ENCODE data around the gene STX7.

Gene STX7

DNA sequence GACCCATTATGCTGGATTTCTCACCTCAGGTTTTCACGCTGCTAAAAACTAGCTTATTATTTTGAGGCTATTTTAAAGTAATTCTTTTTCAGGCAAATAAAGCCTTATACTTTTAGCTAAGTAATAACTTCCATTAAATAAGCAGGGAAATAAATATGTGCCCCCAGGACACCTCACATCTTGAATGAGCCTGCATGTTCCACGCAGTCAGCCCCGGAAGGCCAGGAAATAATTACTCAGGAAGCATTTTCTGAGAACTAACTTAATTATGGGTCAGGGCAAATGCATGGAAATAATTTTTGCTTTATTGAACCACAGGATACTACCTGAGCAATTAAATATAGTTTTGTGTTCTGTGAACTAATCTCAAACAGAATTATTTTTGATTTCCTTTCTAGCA lies 41.1 kb downstream of the STX7 start:
- Mint-ChIP-seq H3K36me3 (peaks cover 3% of the 10 kb centered on the region), H3K27me3 (no peaks in the 10 kb centered on the region), H3K27ac (no peak overlapping the region), H3K9me3 (ENCODE audit: low read depth) (no peaks in the 10 kb centered on the region), H3K4me1 (ENCODE audit: low read depth) (no peaks in the 10 kb centered on the region), H3K4me3 (no peak overlapping the region)

DNA sequence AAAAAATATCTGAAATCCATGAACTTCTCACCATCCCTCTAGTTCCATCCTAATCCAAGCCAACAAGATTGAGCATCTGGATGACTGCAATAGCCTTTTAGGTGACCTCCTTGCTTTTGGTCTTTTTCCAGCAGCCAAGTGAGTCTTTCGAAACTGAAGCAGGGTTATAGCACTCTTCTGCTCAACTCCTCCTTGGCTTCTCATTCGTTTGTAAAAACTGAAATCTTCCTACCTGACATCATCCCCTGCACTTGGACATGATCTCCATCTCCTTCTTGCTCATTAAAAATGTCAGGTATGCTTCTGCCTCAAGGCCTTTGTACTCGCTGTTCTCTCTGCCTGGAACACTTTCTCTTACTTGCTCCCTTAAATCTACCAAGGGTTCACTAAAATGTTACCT lies 46.0 kb downstream of the STX7 start:
- Mint-ChIP-seq H3K9me3 (ENCODE audit: low read depth) (no peaks in the 10 kb centered on the region), H3K4me3 (no peak overlapping the region), H3K36me3 (peaks cover 11% of the 10 kb centered on the region), H3K27me3 (no peaks in the 10 kb centered on the region), H3K27ac (no peak overlapping the region), H3K4me1 (ENCODE audit: low read depth) (no peaks in the 10 kb centered on the region)

GRCh38 chr6:132465530-132466485 lies 47.1 kb downstream of the STX7 start:
- no peaks in the 10 kb centered on the region for H3K27me3 Mint-ChIP-seq
- H3K4me3 Mint-ChIP-seq = no peak overlapping the region
- peaks cover 10% of the 10 kb centered on the region for H3K36me3 Mint-ChIP-seq
- H3K27ac Mint-ChIP-seq = no peak overlapping the region
- H3K9me3 Mint-ChIP-seq (ENCODE audit: low read depth) = no peaks in the 10 kb centered on the region
- H3K4me1 Mint-ChIP-seq (ENCODE audit: low read depth) = no peaks in the 10 kb centered on the region

- Mint-ChIP-seq H3K9me3 (ENCODE audit: low read depth) (no peaks in the 10 kb centered on the region), H3K27ac (no peak overlapping the region), H3K36me3 (peaks cover 13% of the 10 kb centered on the region), H3K4me1 (ENCODE audit: low read depth) (no peaks in the 10 kb centered on the region), H3K27me3 (no peaks in the 10 kb centered on the region), H3K4me3 (no peak overlapping the region)
Measured at GRCh38 chr6:132464538-132465256, 48.2 kb downstream of the STX7 start.

DNA sequence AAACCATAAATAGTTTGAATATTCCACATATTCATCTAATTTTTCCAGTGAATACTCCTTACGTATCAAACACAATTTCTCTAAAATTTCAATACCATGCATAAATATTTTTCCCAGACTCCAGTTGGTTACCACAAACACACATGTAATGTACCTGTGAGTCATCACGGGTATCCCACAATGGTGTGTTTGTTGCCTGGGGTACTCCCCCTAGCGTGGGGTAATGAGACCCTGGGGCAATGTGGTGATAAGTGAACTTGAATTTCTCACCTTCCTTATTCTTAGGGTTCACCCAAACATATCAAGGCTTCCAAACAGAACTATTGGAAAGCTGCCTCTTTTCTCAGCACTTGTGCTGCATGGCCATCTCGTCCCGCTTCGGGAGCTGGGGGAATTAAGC lies 51.0 kb downstream of the STX7 start:
- peaks cover 15% of the 10 kb centered on the region for H3K36me3 Mint-ChIP-seq
- H3K27ac Mint-ChIP-seq = no peak overlapping the region
- no peaks in the 10 kb centered on the region for H3K9me3 Mint-ChIP-seq (ENCODE audit: low read depth)
- no peaks in the 10 kb centered on the region for H3K4me1 Mint-ChIP-seq (ENCODE audit: low read depth)
- no peaks in the 10 kb centered on the region for H3K27me3 Mint-ChIP-seq
- no peak overlapping the region for H3K4me3 Mint-ChIP-seq

DNA sequence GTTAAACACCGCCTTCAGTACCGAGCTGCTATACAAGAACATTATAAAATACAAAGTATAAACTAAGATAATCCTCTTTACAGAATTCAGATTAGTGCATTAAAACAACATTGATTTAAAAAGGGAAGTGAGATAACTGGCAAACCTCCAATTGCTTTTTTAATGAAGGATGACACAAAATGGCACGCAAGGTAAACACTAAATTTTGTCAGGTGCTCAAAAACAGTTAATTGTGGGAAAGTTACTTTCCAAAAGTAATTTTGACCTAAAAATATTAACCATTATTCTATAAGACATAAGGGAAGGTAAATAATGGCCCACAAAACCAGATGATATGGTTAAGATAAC lies 53.3 kb downstream of the STX7 start:
- Mint-ChIP-seq H3K9me3 (ENCODE audit: low read depth) (no peaks in the 10 kb centered on the region), H3K4me3 (no peak overlapping the region), H3K36me3 (peaks cover 20% of the 10 kb centered on the region), H3K27me3 (no peaks in the 10 kb centered on the region), H3K4me1 (ENCODE audit: low read depth) (no peaks in the 10 kb centered on the region), H3K27ac (no peak overlapping the region)

DNA sequence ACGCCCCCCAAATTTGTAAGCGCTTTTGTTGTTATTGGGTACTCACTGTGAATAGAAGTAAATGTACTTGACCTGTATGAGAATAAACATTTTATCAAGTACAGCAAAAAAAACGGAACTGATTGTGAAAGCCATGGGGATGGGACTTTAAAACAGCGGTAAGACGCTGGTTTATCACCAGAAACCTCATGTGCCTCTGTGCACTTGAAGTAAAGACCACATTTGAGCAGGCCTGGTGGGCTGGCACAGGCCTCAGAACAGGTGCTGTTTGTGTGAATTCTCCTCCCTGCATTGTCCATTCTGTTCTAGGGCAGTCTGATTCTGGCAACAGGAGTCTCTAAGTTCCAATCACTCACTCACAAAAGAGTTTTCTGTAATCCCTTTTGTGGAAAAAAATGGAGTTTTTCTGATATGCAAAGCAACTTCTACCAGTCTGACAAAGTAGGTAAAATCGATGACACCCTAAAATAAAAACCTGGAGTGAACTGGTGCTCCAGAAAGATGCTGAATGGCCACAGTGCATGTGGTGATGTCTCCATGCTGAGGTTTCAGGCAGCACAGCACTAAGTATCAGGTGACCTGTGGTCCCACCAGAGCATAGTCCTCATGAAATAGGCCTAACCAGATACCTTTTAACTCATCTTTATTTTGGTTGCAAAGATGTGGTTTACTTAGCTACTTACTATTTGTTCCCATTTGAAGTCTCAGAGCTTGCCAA lies 53.9 kb downstream of the STX7 start:
- no peaks in the 10 kb centered on the region for H3K9me3 Mint-ChIP-seq (ENCODE audit: low read depth)
- H3K36me3 Mint-ChIP-seq = peaks cover 22% of the 10 kb centered on the region
- no peaks in the 10 kb centered on the region for H3K4me1 Mint-ChIP-seq (ENCODE audit: low read depth)
- H3K4me3 Mint-ChIP-seq = no peak overlapping the region
- no peaks in the 10 kb centered on the region for H3K27me3 Mint-ChIP-seq
- H3K27ac Mint-ChIP-seq = no peak overlapping the region

GRCh38 chr6:132456700-132457143 lies 56.2 kb downstream of the STX7 start:
- peaks cover 22% of the 10 kb centered on the region for H3K36me3 Mint-ChIP-seq
- H3K27ac Mint-ChIP-seq = no peak overlapping the region
- no peaks in the 10 kb centered on the region for H3K9me3 Mint-ChIP-seq (ENCODE audit: low read depth)
- H3K4me3 Mint-ChIP-seq = no peak overlapping the region
- no peaks in the 10 kb centered on the region for H3K4me1 Mint-ChIP-seq (ENCODE audit: low read depth)
- no peaks in the 10 kb centered on the region for H3K27me3 Mint-ChIP-seq

DNA sequence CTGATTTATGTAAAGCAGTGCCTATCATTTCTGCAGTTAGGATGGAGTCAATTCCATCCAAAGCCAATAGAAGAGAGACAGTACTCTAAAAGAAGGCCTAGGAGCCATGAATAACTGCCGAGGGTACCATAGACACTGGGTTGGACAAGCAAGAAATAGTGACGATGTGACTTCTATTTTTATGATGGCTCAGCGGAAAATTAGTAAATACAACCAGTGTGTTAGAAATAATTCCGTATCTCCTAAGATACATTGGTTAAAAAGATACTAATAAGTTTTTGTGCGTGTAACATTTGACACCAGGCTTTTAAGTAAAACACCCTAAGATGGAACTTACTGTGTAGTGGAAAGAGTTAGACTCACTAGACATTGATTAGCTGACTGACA lies 66.1 kb downstream of the STX7 start:
- H3K9me3 Mint-ChIP-seq (ENCODE audit: low read depth) = peaks cover 5% of the 10 kb centered on the region
- no peaks in the 10 kb centered on the region for H3K4me1 Mint-ChIP-seq (ENCODE audit: low read depth)
- H3K27ac Mint-ChIP-seq = no peak overlapping the region
- H3K4me3 Mint-ChIP-seq = no peak overlapping the region
- no peaks in the 10 kb centered on the region for H3K27me3 Mint-ChIP-seq
- H3K36me3 Mint-ChIP-seq = peaks cover 11% of the 10 kb centered on the region

GRCh38 chr6:132446141-132446854 lies 66.6 kb downstream of the STX7 start:
- H3K27ac Mint-ChIP-seq = no peak overlapping the region
- H3K4me3 Mint-ChIP-seq = no peak overlapping the region
- H3K4me1 Mint-ChIP-seq (ENCODE audit: low read depth) = no peaks in the 10 kb centered on the region
- no peaks in the 10 kb centered on the region for H3K27me3 Mint-ChIP-seq
- H3K9me3 Mint-ChIP-seq (ENCODE audit: low read depth) = peaks cover 10% of the 10 kb centered on the region
- peaks cover 9% of the 10 kb centered on the region for H3K36me3 Mint-ChIP-seq

DNA sequence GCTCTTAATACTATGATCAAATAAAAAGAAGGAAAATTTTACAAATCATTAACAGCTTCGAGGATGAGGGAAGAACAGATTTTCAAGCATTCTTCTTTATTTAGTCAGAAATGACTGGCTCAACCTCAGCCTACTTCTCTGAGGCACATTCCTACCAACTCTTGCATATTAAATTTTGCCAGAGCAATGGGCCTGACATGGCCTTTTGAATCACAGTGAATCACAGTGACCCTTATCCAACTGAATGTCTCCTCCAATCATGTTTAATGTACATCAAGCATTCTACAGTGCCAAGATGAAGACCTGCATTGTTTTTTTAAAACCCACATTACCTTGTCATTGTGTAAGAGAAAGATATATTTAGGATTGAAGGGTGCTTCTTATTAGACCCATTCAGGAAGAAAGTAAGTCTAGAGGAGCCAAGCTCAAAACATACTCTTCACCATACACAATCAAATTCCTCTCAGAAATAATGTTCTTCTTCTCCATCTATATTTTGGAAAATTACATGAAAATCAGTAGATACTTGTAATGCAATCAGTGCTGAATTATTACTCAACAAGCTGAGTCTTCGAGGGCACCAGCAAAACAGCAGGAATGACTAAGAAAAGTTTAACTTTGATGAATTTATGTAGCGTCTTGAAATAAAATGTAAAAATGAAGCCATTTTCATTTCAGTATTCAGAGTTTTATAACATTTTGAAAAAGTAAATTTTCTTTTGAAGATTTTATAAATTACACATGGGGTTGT lies 67.5 kb downstream of the STX7 start:
- Mint-ChIP-seq H3K9me3 (ENCODE audit: low read depth) (peaks cover 13% of the 10 kb centered on the region), H3K36me3 (peaks cover 4% of the 10 kb centered on the region), H3K27ac (no peak overlapping the region), H3K27me3 (no peaks in the 10 kb centered on the region), H3K4me3 (no peak overlapping the region), H3K4me1 (ENCODE audit: low read depth) (no peaks in the 10 kb centered on the region)

DNA sequence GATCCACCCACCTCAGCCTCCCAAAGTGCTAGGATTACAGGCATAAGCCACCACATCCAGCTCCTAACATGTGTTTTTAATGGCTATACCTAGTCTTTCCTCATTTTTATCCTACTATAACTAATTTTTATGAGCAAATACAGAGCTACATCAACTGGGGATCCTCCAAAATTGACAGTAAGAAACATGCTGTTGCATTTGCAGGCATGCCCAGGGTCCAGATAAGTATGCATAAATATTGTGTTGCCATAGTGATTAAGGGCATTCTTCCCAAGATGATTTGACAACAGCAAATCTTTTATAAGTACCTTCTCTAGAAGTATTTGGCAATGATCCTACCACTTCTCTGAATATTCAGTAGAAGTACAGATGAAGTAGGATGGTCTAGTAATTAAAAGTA lies 69.7 kb downstream of the STX7 start:
- H3K4me3 Mint-ChIP-seq = no peak overlapping the region
- peaks cover 20% of the 10 kb centered on the region for H3K9me3 Mint-ChIP-seq (ENCODE audit: low read depth)
- peaks cover 2% of the 10 kb centered on the region for H3K36me3 Mint-ChIP-seq
- H3K4me1 Mint-ChIP-seq (ENCODE audit: low read depth) = no peaks in the 10 kb centered on the region
- H3K27ac Mint-ChIP-seq = no peak overlapping the region
- no peaks in the 10 kb centered on the region for H3K27me3 Mint-ChIP-seq

DNA sequence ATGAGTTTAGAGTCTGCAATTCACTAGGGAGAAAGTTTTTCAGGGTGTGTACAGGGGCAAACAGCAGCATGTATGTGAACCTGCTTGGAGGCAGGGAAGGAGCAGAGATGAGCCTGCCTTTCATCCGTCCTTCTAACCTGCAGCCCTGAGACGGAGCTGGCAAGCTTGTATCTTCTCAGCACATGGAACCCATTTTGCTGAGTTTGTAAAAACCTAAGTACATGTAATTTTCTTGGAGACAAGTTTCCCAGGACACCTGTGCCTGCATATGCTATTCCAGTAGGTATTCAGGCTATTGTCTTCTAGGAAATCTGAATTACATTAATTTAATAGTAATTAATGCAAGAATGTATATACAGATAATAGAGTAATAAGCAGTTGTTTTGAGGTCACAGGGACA lies 82.8 kb downstream of the STX7 start:
- H3K4me3 Mint-ChIP-seq = no peak overlapping the region
- no peak overlapping the region for H3K27ac Mint-ChIP-seq
- H3K36me3 Mint-ChIP-seq = peaks cover 2% of the 10 kb centered on the region
- peaks cover 22% of the 10 kb centered on the region for H3K27me3 Mint-ChIP-seq
- H3K9me3 Mint-ChIP-seq (ENCODE audit: low read depth) = no peaks in the 10 kb centered on the region
- no peaks in the 10 kb centered on the region for H3K4me1 Mint-ChIP-seq (ENCODE audit: low read depth)

DNA sequence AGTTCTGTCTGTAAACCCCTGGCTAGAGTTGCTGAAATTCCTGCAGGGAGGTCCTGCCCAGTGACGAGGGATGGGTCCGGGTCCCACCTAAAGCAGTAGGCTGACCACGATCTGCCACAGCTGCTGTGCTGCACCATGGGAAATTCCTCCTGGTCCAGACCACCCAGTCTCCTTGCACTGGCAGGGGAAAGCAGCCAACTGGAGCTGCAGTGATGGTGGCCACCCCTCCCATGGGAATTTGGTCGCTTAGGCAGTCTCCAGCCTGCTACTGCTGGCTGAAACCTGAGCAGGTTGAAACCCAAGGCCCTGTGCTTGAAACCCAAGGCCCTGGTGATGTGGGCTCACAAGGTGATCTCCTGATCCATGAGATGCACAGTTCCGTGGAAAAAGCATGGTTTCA lies 87.7 kb downstream of the STX7 start:
- H3K36me3 Mint-ChIP-seq = peaks cover 2% of the 10 kb centered on the region

More for the DNA sequence above, 87.7 kb downstream of the STX7 start:
- Mint-ChIP-seq H3K9me3 (ENCODE audit: low read depth) (peaks cover 19% of the 10 kb centered on the region), H3K27me3 (peaks cover 9% of the 10 kb centered on the region), H3K4me1 (ENCODE audit: low read depth) (no peaks in the 10 kb centered on the region), H3K27ac (no peak overlapping the region), H3K4me3 (no peak overlapping the region)
